NK-92 (cell line): ENCODE measurements around the gene SHROOM1.

ENCODE experiments used
- DNase-seq: peaks from one replicate; lab custom pipeline; 2025; ENCODE audit not compliant: unreplicated experiment; lab: John Stamatoyannopoulos, UW

SHROOM1 gene

GRCh38 chr5:132825834-132826391 is 4.5 kb downstream of the SHROOM1 start:
- DNase-seq = no peak

GRCh38 chr5:132825033-132825833 is 5.2 kb downstream of the SHROOM1 start:
- DNase-seq = no peak

- no peak for DNase-seq
Observed at GRCh38 chr5:132824426-132824825, 6.0 kb downstream of the SHROOM1 start.

- DNase-seq = no peak
Observed at GRCh38 chr5:132823481-132824050, 6.9 kb downstream of the SHROOM1 start.

GRCh38 chr5:132822650-132823480 is 7.6 kb downstream of the SHROOM1 start:
- no peak for DNase-seq

GRCh38 chr5:132821791-132822190 is 8.7 kb downstream of the SHROOM1 start:
- no peak for DNase-seq

GRCh38 chr5:132821350-132821749 is 9.1 kb downstream of the SHROOM1 start:
- no peak for DNase-seq

GRCh38 chr5:132820162-132820754 is 10.2 kb downstream of the SHROOM1 start:
- DNase-seq = no peak

GRCh38 chr5:132819468-132819867 is 11.0 kb downstream of the SHROOM1 start:
- no peak for DNase-seq

- no peak for DNase-seq
Observed at GRCh38 chr5:132817011-132817410, 13.4 kb downstream of the SHROOM1 start.

GRCh38 chr5:132816554-132816953 is 13.9 kb downstream of the SHROOM1 start:
- DNase-seq = no peak

GRCh38 chr5:132816083-132816482 is 14.4 kb downstream of the SHROOM1 start:
- no peak for DNase-seq

- DNase-seq = no peak
Observed at GRCh38 chr5:132815454-132815853, 15.0 kb downstream of the SHROOM1 start.

GRCh38 chr5:132814503-132815294 is 15.7 kb downstream of the SHROOM1 start:
- DNase-seq = no peak

- DNase-seq = no peak
Observed at GRCh38 chr5:132813599-132814502, 16.6 kb downstream of the SHROOM1 start.

- DNase-seq = no peak
Observed at GRCh38 chr5:132812781-132813598, 17.5 kb downstream of the SHROOM1 start, which contains the start of gene SOWAHA. Gene SOWAHA (plus strand): TSS chr5:132813302. CDS start chr5:132813622, 320 bp downstream.

GRCh38 chr5:132812123-132812765 is 18.2 kb downstream of the SHROOM1 start:
- DNase-seq = no peak

GRCh38 chr5:132810605-132811004 is 19.8 kb downstream of the SHROOM1 start:
- no peak for DNase-seq
